Testis (tissue), 3 donors: ENCODE data around the gene CELF4. TPM values are rescaled to one million over a fixed set of nuclear protein-coding genes. Genes with fewer than 3 reads are reported as not detected.
A peak's percentile ranks its signal among the peaks of the same experiment; 100 is the strongest.

ENCODE experiments used
- DNase-seq: peaks from one replicate; pipeline ENCODE4 v3.0.0-alpha.2; 2019
- H3K27ac ChIP-seq, 2 donors: fragments of 200-600 bp; sonication (generic); one replicate each; pipeline ENCODE4 v1.5.1; 2019
- H3K27me3 ChIP-seq: fragments of 200-600 bp; sonication (generic); one replicate; pipeline ENCODE4 v1.5.1; 2019
- H3K36me3 ChIP-seq: fragments of 200-600 bp; sonication (generic); one replicate; pipeline ENCODE4 v1.5.1; 2017; ENCODE audit warnings: low read depth; ENCODE audit errors: missing control alignments
- H3K4me1 ChIP-seq: fragments of 200-600 bp; sonication (generic); one replicate; pipeline ENCODE4 v1.5.1; 2019
- H3K4me3 ChIP-seq, 2 donors: fragments of 200-600 bp; sonication (generic); one replicate each; pipeline ENCODE4 v1.5.1; 2017 to 2019
- H3K9me3 ChIP-seq: fragments of 200-600 bp; sonication (generic); one replicate; pipeline ENCODE4 v1.5.1; 2017
- CTCF ChIP-seq, 3 experiments: fragments of 450-650 bp in 2 of 3; fragments of 200-600 bp in 1 of 3; sonication (generic) in 1 of 3; IDR thresholded peaks; one replicate each; pipeline ENCODE4 v1.5.1; 2016 to 2019; ENCODE audit warnings: antibody characterized with exemption in 3 of 3, mild to moderate bottlenecking in 2 of 3, moderate library complexity in 1 of 3
- POLR2A ChIP-seq: fragments of 450-650 bp; IDR thresholded peaks from one replicate; pipeline ENCODE4 v1.6.1; 2017; ENCODE audit warnings: antibody characterized with exemption, mild to moderate bottlenecking, moderate library complexity
- WGBS, 2 donors: methylation state at CpG; one replicate each; pipeline ENCODE4 v1.1.5; 2018; 5-methylcytosine and 5-hydroxymethylcytosine counted together
- intact Hi-C: fragments of 100-400 bp; cut with DNase I; formaldehyde crosslinking; loops from one replicate; pipeline ENCODE4 v1.15.1; 2023; ENCODE audit warnings: low total_unique reads
- polyA plus RNA-seq: library from polyadenylated mRNA; stranded (reverse); fragments of 350-450 nt; fragmentation: Illumina TruSeq; extraction: RNeasy Lipid Tissue Mini Kit (QIAGEN cat#74804); gene quantifications from one replicate; pipeline ENCODE4 v1.2.3, GENCODE V29; 2014; ENCODE audit warnings: low read depth, low replicate concordance; ENCODE audit not compliant: insufficient read depth
- total RNA-seq, 2 donors: library from RNA; depleted of rRNA; stranded (reverse); fragments of >200 nt; gene quantifications; one replicate each; pipeline ENCODE4 v1.2.3, GENCODE V29; 2016

CELF4 gene
- total and polyA plus RNA-seq, 3 donors from 2014 or later = 3.9 to 6.3 (median 4.8) TPM

DNA sequence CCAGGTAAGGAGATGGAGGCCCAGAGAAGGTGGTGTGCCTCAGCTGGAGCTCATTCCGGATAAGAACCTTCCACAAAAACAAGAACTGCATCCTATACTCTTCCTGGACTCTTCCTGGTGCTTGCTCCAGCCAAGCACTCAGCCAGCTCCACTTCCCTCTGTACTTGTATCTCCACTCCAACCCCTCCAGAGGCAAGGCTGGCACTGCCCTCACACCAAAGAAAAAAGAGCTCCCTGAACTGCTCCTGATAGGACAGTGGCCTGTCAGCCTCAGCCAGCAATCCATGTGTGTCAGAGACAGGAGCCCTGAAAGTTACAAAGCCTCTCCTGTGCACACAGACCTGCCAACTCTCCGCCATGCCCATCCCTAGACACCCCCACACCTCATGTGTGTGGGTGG is 248.1 kb downstream of the CELF4 start:
- WGBS, 2 donors = 66 to 82% methylated on average over 2 of the region's 2 CpGs
- TF ChIP-seq CTCF (IDR thresholded peaks at IDR 0.05) (no peak), POLR2A (no peak)
- Histone ChIP-seq H3K4me3 (no peak overlapping the region), H3K27ac (no peak overlapping the region), H3K27me3 (no peaks in the 10 kb centered on the region), H3K9me3 (no peaks in the 10 kb centered on the region), H3K4me1 (no peaks in the 10 kb centered on the region), H3K36me3 (no peaks in the 10 kb centered on the region)
- peak; percentile 19 for DNase-seq
- intact Hi-C loops = no loop called here

GRCh38 chr18:37316468-37316867 is 249.1 kb downstream of the CELF4 start:
- H3K4me1 ChIP-seq = no peaks in the 10 kb centered on the region
- intact Hi-C loops = no loop called here
- H3K27ac ChIP-seq = no peak overlapping the region
- H3K4me3 ChIP-seq = no peak overlapping the region
- no peaks in the 10 kb centered on the region for H3K36me3 ChIP-seq
- H3K27me3 ChIP-seq = no peaks in the 10 kb centered on the region
- DNase-seq = no peak
- TF ChIP-seq CTCF (IDR thresholded peaks at IDR 0.05) (no peak), POLR2A (no peak)
- 96 to 100% methylated on average over 1 of the region's 1 CpG for WGBS, 2 donors
- H3K9me3 ChIP-seq = no peaks in the 10 kb centered on the region

GRCh38 chr18:37315935-37316334 is 249.7 kb downstream of the CELF4 start:
- WGBS, 2 donors = 100% methylated on average over 1 of the region's 1 CpG
- Histone ChIP-seq H3K27me3 (no peaks in the 10 kb centered on the region), H3K9me3 (no peaks in the 10 kb centered on the region), H3K36me3 (no peaks in the 10 kb centered on the region), H3K4me3 (no peak overlapping the region), H3K27ac (no peak overlapping the region), H3K4me1 (no peaks in the 10 kb centered on the region)
- TF ChIP-seq CTCF (IDR thresholded peaks at IDR 0.05) (no peak), POLR2A (no peak)
- intact Hi-C loops = no loop called here
- no peak for DNase-seq

DNA sequence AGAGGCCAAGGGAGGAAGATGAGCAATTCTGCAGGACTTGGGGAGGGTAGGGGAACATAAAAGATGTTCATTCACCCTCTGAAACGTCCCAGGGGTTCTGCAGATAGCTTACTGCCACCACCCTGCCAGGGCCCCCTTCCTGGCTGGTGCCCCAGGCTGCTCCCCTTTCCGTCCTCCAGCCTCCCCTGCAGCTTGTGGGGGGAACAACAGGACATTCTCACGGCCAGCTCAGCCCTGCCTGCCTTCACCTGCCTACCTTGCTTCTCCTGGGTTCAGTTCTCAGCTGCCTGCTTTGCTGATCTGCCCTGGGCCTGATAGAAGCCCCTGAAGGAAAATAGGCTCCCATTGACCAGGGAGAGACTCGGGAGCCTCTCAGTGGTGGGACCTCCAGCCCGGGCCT is 251.1 kb downstream of the CELF4 start:
- H3K27me3 ChIP-seq = no peaks in the 10 kb centered on the region
- H3K27ac ChIP-seq = no peak overlapping the region
- TF ChIP-seq POLR2A (no peak), CTCF (IDR thresholded peaks at IDR 0.05) (no peak)
- intact Hi-C loops = no loop called here
- H3K36me3 ChIP-seq = no peaks in the 10 kb centered on the region
- DNase-seq = no peak
- no peaks in the 10 kb centered on the region for H3K9me3 ChIP-seq
- H3K4me3 ChIP-seq = no peak overlapping the region
- H3K4me1 ChIP-seq = no peaks in the 10 kb centered on the region
- 82 to 85% methylated on average over 4 to 5 of the region's 5 CpGs for WGBS, 2 donors

DNA sequence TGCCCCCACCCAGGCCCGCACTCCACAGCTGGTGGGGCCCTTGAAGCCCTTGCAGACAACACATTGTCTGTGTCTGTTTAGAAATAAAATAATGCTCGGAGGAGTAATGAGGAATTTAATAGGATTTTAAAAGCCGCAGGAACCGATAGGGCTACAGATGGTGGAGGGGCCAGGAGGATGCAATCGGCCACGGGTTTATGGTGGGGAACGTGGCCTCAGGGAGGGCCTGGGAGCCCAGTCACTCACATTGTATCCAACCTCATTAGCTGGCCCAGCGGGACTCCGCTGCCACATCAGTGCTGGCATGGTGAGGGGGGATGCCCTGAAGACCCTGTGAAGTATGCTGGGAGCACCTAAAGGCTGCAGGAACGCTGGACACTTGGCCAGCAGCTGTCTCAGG is 252.0 kb downstream of the CELF4 start:
- Histone ChIP-seq H3K27ac (no peak overlapping the region), H3K4me3 (no peak overlapping the region), H3K4me1 (no peaks in the 10 kb centered on the region), H3K36me3 (no peaks in the 10 kb centered on the region), H3K27me3 (no peaks in the 10 kb centered on the region), H3K9me3 (no peaks in the 10 kb centered on the region)
- 82 to 90% methylated on average over 10 of the region's 10 CpGs for WGBS, 2 donors
- no peak for TF ChIP-seq POLR2A
- TF ChIP-seq CTCF (IDR thresholded peaks at IDR 0.05) = no peak
- intact Hi-C loops = no loop called here
- no peak for DNase-seq
